HepG2 (cell line): ENCODE measurements around the gene SENP5. TPM values are rescaled to one million over a fixed set of nuclear protein-coding genes. Genes with fewer than 3 reads are reported as not detected.
A peak's percentile ranks its signal among the peaks of the same experiment; 100 is the strongest.

Experiments used
- ARNTL ChIP-seq: sonication (generic); formaldehyde crosslinking; IDR thresholded peaks from 2 replicates; pipeline ENCODE4 v1.4.0; 2020; ENCODE audit warnings: mild to moderate bottlenecking, missing genetic modification reagents
- FOXA3 ChIP-seq: IDR thresholded peaks from 2 replicates; pipeline ENCODE4 v1.6.1; 2016; ENCODE audit warnings: missing genetic modification reagents, missing compliant biosample characterization
- PPARG ChIP-seq: conservative IDR thresholded peaks from 2 replicates; pipeline ENCODE4 v1.6.1; 2016; ENCODE audit warnings: missing biosample characterization, missing genetic modification reagents
- RNF2 ChIP-seq: fragments of 450-650 bp; conservative IDR thresholded peaks from 2 replicates; pipeline ENCODE4 v1.6.1; 2016; ENCODE audit warnings: low read depth
- SMARCE1 ChIP-seq: fragments of 450-650 bp; IDR thresholded peaks from 2 replicates; pipeline ENCODE4 v1.6.1; 2017; ENCODE audit warnings: borderline replicate concordance
- SRY ChIP-seq: sonication (generic); formaldehyde crosslinking; IDR thresholded peaks from 2 replicates; pipeline ENCODE4 v1.8.0; 2022; ENCODE audit warnings: mild to moderate bottlenecking, missing genetic modification reagents
- TAF1 ChIP-seq: sonication (generic); formaldehyde crosslinking; IDR thresholded peaks from 2 replicates; pipeline ENCODE4 v1.4.0; 2020; ENCODE audit warnings: missing genetic modification reagents
- ZBTB4 ChIP-seq: sonication (generic); formaldehyde crosslinking; IDR thresholded peaks from 2 replicates; pipeline ENCODE4 v1.4.0; 2020; ENCODE audit warnings: missing genetic modification reagents, mild to moderate bottlenecking, borderline replicate concordance
- ZEB1 ChIP-seq: IDR thresholded peaks from 2 replicates; pipeline ENCODE4 v1.6.1; 2012; ENCODE audit warnings: mild to moderate bottlenecking, low read depth, inconsistent platforms; ENCODE audit not compliant: insufficient replicate concordance
- ZNF10 ChIP-seq: sonication (generic); formaldehyde crosslinking; IDR thresholded peaks from 2 replicates; pipeline ENCODE4 v1.4.0; 2020; ENCODE audit warnings: mild to moderate bottlenecking, low read depth, missing genetic modification reagents, borderline replicate concordance
- ZNF550 ChIP-seq: sonication (generic); formaldehyde crosslinking; IDR thresholded peaks from 2 replicates; pipeline ENCODE4 v1.4.0; 2020; ENCODE audit warnings: mild to moderate bottlenecking, missing genetic modification reagents, borderline replicate concordance
- ZNF609 ChIP-seq: sonication (generic); formaldehyde crosslinking; IDR thresholded peaks from 2 replicates; pipeline ENCODE4 v1.4.0; 2020; ENCODE audit warnings: mild to moderate bottlenecking, missing genetic modification reagents, borderline replicate concordance
- ZNF768 ChIP-seq: sonication (generic); formaldehyde crosslinking; IDR thresholded peaks from 2 replicates; pipeline ENCODE4 v1.4.0; 2020; ENCODE audit warnings: missing genetic modification reagents
- ZSCAN9 ChIP-seq: IDR thresholded peaks from 2 replicates; pipeline ENCODE4 v1.6.1; 2016; ENCODE audit warnings: borderline replicate concordance
- ZZZ3 ChIP-seq: sonication (generic); formaldehyde crosslinking; IDR thresholded peaks from 2 replicates; pipeline ENCODE4 v1.4.0; 2020; ENCODE audit warnings: missing genetic modification reagents, mild to moderate bottlenecking, borderline replicate concordance
- polyA plus RNA-seq, 8 experiments: library from polyadenylated mRNA; depleted of rRNA in 3 of 8; stranded (reverse) in 7 of 8; unstranded in 1 of 8; fragments of >200 nt; fragmentation: Illumina TruSeq in 4 of 8; extraction: Trizol in 4 of 8; gene quantifications; 2 replicates each; pipeline versions ENCODE4 v1.2.1 to v1.2.3, GENCODE V29; 2011 to 2016; ENCODE audit warnings: low read depth in 4 of 8, missing spikeins in 1 of 8, mixed read lengths in 1 of 8; ENCODE audit not compliant: insufficient read depth in 1 of 8
- total RNA-seq, 5 experiments: library from RNA; depleted of rRNA; stranded (reverse); fragments of >200 nt; fragmentation: Illumina TruSeq; extraction: Trizol; gene quantifications; 2 replicates each; pipeline ENCODE4 v1.2.3, GENCODE V29; 2016; ENCODE audit warnings: low read depth in 1 of 5

The SENP5 gene
- total and polyA plus RNA-seq, 2 of the 13 experiments (the other 11 are each of a cell fraction or from before 2014, with no cell fraction given): 17.6 to 30.9 TPM

- TF ChIP-seq RNF2 (no peak), SRY (CRISPR knock-in tag) (no peak), FOXA3 (CRISPR knock-in tag) (peak; percentile 22; the same call in 1 of the 2 replicates), ZNF550 (CRISPR knock-in tag) (0 out of 2 replicates have a peak, but pooled peaks have one; percentile 40), ZBTB4 (CRISPR knock-in tag) (peak; percentile 95; the same call in 1 of the 2 replicates), ZNF10 (CRISPR knock-in tag) (no peak), ZEB1 (no peak), PPARG (no peak), ZNF609 (no peak), ZNF768 (CRISPR knock-in tag) (peak; percentile 24; the same call in 1 of the 2 replicates), SMARCE1 (no peak), ZSCAN9 (no peak), ZZZ3 (CRISPR knock-in tag) (no peak), TAF1 (CRISPR knock-in tag) (no peak), ARNTL (CRISPR knock-in tag) (no peak)
Measured at GRCh38 chr3:196948442-196949284, 80.9 kb downstream of the SENP5 start (continued).
